ENCODE data around the gene DPP6.

The DPP6 gene

DNA sequence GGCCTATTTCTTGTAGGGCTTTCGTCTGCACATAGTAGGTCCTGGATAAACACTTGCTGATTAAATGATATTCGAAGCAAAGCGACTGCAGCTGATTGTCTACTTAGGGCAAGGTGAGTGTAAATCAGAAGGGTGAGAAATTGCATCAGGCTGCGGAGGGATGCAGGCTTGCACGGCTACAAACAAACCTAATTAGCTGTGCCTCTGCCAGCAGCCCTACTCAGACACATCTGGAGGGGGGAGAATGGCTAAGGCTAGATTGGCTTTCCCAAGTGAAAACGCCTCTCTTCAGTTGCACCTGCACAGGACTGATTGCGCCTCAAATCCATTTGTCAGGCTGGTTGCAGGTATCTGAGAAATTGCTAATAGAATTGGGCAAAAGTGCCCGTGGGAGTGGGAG, 247.5 kb downstream of the DPP6 start:
- no peak overlapping the region for H3K4me3 ChIP-seq (ENCODE audit: low read depth, low read length)
- TF ChIP-seq, protein P1, sequence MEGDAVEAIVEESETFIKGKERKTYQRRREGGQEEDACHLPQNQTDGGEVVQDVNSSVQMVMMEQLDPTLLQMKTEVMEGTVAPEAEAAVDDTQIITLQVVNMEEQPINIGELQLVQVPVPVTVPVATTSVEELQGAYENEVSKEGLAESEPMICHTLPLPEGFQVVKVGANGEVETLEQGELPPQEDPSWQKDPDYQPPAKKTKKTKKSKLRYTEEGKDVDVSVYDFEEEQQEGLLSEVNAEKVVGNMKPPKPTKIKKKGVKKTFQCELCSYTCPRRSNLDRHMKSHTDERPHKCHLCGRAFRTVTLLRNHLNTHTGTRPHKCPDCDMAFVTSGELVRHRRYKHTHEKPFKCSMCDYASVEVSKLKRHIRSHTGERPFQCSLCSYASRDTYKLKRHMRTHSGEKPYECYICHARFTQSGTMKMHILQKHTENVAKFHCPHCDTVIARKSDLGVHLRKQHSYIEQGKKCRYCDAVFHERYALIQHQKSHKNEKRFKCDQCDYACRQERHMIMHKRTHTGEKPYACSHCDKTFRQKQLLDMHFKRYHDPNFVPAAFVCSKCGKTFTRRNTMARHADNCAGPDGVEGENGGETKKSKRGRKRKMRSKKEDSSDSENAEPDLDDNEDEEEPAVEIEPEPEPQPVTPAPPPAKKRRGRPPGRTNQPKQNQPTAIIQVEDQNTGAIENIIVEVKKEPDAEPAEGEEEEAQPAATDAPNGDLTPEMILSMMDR (IDR thresholded peaks at IDR 0.05; ENCODE audit: low read depth, low read length) = no peak
- TF ChIP-seq, protein P2, sequence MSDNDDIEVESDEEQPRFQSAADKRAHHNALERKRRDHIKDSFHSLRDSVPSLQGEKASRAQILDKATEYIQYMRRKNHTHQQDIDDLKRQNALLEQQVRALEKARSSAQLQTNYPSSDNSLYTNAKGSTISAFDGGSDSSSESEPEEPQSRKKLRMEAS (IDR thresholded peaks at IDR 0.05; ENCODE audit: low read depth, low read length) = no peak
- TF ChIP-seq POLR2A (IDR thresholded peaks at IDR 0.05; ENCODE audit: extremely low read depth, insufficient read length) (no peak), MYC (IDR thresholded peaks at IDR 0.05; ENCODE audit: low read depth, low read length) (no peak)
- DNase-seq (ENCODE audit: low read depth) = no peak

DNA sequence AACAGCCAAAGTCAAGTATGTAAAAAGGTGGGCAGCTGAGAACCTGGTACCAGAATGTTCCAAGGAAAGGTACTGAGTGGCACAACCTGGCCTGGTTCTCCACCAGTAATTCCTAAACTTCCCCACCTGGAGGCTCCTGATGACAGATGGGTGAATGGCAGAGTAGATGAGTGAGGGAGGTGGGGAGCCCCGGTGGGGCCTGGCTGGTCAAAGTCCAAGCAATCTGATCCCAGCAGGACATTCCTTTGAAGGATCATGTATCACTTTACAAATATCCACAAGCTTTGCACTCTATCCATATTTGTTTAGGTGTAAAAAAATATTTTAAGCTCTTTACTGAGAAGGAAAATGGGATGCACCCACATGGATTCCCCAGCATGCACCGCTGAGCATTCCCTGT, 250.2 kb downstream of the DPP6 start:
- DNase-seq (ENCODE audit: low read depth) = no peak
- no peak overlapping the region for H3K4me3 ChIP-seq (ENCODE audit: low read depth, low read length)
- no peak for TF ChIP-seq MYC (IDR thresholded peaks at IDR 0.05; ENCODE audit: low read depth, low read length)
- TF ChIP-seq, protein P2 (IDR thresholded peaks at IDR 0.05; ENCODE audit: low read depth, low read length) = no peak
- TF ChIP-seq POLR2A (IDR thresholded peaks at IDR 0.05; ENCODE audit: extremely low read depth, insufficient read length) = no peak
- TF ChIP-seq, protein P1 (IDR thresholded peaks at IDR 0.05; ENCODE audit: low read depth, low read length) = no peak

DNA sequence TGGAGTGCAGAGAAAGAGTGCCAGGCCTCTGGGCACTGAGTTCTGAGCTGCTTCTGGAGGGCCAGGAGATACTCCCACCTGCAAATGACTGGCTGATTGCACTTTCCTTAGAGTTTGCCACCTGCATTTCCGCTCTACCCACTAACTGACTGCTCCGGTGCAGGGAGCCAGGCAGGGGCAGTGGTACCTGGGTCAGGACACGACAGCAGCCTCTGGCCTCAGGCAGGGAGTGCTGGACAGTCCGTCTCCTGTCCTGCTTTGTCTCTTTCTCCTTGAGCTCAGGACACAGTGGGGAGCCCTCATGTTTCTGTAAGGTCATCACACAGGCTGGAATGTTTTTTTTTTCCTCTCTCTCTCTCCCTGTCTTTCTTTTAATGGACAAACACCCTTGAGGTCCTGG, 252.0 kb downstream of the DPP6 start:
- H3K4me3 ChIP-seq (ENCODE audit: low read depth, low read length) = no peak overlapping the region
- no peak for TF ChIP-seq POLR2A (IDR thresholded peaks at IDR 0.05; ENCODE audit: extremely low read depth, insufficient read length)
- TF ChIP-seq, protein P1 (IDR thresholded peaks at IDR 0.05; ENCODE audit: low read depth, low read length) = no peak
- TF ChIP-seq, protein P2 (IDR thresholded peaks at IDR 0.05; ENCODE audit: low read depth, low read length) = no peak
- no peak for TF ChIP-seq MYC (IDR thresholded peaks at IDR 0.05; ENCODE audit: low read depth, low read length)
- no peak for DNase-seq (ENCODE audit: low read depth)

DNA sequence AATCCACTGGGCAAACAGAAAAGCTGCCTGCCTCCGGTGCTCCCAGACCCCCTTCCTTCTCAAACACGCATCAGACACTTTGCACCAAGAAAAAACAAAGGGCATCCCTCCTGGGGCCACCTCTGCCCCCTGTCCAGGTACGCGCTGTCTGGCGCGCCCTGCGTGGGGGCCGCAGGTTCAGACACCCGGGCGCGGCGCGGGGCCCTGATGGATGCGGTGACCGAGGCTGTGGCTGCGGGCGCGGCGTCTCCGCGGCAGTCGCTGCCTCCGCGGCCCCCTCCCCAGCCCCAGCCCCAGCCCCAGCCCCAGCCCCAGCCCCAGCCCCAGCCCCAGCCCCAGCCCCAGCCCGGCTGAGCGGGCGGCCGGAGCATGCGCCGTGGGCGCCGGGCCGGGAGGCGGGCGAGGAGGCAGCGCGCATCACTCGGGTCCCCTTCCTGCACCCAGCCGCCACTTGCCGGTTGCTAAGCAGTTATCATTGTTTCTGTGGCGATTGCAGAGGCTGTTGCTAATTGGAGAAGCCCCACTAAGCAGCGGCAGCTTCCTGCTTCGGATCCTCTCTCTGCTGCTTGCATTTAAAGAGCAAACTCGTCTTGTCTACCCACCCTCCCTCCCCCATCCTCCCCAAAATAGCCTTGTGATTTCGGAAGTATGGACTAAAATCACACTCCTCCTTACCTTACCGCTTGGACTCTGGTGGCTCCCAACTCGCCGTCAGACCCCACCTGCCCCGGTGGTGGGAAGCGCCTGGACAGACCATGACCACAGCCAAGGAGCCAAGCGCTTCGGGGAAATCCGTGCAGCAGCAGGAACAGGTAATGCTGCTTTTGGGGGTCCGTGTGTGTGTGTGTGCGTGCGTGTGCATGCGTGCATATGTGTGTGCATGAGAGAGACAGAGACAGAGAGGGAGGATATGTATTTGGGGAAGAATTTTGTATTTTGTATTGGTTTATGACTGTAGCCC, 252.8 kb downstream of the DPP6 start:
- TF ChIP-seq MYC (IDR thresholded peaks at IDR 0.05; ENCODE audit: low read depth, low read length) (no peak), POLR2A (IDR thresholded peaks at IDR 0.05; ENCODE audit: extremely low read depth, insufficient read length) (no peak)
- TF ChIP-seq, protein P1 (IDR thresholded peaks at IDR 0.05; ENCODE audit: low read depth, low read length) = no peak
- TF ChIP-seq, protein P2 (IDR thresholded peaks at IDR 0.05; ENCODE audit: low read depth, low read length) = no peak
- DNase-seq (ENCODE audit: low read depth) = no peak
- no peak overlapping the region for H3K4me3 ChIP-seq (ENCODE audit: low read depth, low read length)

DNA sequence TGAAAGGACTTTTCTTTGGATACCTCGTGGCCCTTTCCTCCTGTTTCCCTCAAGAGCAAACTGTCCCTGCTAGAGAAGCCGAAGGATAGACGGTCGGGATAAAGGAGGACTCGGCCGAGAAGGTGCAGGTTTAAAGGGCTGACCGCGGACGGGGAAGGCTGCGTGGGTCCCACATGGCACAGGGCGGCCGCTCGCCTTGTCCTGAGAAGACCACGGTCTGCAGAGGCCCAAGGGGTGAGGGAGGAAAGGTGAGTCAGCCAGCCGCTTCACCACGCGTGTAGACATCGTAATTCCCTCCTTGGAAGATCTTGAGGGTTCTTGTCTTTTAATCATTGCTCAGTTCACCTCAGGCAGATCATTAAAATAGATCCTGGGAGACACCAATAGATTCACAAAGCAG, 253.8 kb downstream of the DPP6 start:
- no peak overlapping the region for H3K4me3 ChIP-seq (ENCODE audit: low read depth, low read length)
- TF ChIP-seq POLR2A (IDR thresholded peaks at IDR 0.05; ENCODE audit: extremely low read depth, insufficient read length) = no peak
- TF ChIP-seq, protein P1 (IDR thresholded peaks at IDR 0.05; ENCODE audit: low read depth, low read length) = no peak
- TF ChIP-seq, protein P2 (IDR thresholded peaks at IDR 0.05; ENCODE audit: low read depth, low read length) = no peak
- no peak for TF ChIP-seq MYC (IDR thresholded peaks at IDR 0.05; ENCODE audit: low read depth, low read length)
- DNase-seq (ENCODE audit: low read depth) = no peak
